Caco-2 (cell line): ENCODE measurements around the gene NRCAM. TPM values are rescaled to one million over a fixed set of nuclear protein-coding genes. Genes with fewer than 3 reads are reported as not detected.

Source experiments
- BruUV-seq: library from RNA; stranded (reverse); fragments of 400-500 nt; replicated peaks from 2 replicates; lab custom pipeline; 2021; lab: Mats Ljungman, UMichigan
- CTCF ChIA-PET: fragments of 300-600 bp; sonication (Branson Sonifier 250); formaldehyde crosslinking; loops from one replicate; lab custom pipeline; 2022; ENCODE audit warnings: antibody characterized with exemption; lab: Charles Lee
- POLR2A ChIA-PET: fragments of 300-600 bp; sonication (Branson Sonifier 250); formaldehyde crosslinking; loops from one replicate; lab custom pipeline; 2022; ENCODE audit warnings: antibody characterized with exemption; lab: Charles Lee
- DNase-seq, 2 experiments: peaks; one replicate each; pipeline versions ENCODE4 v3.0.0 to v3.0.0-alpha.2; 2020 to 2022
- H3K27me3 ChIP-seq: replicated peaks from 2 replicates; pipeline ENCODE4 v1.6.0; 2011; ENCODE audit warnings: low read length; ENCODE audit not compliant: control insufficient read depth, insufficient read depth
- H3K36me3 ChIP-seq: 2 replicates; pipeline ENCODE4 v1.5.1; 2011; ENCODE audit warnings: low read length; ENCODE audit not compliant: control insufficient read depth, insufficient read depth
- H3K4me1 ChIP-seq: fragments of 250-450 bp; sonication (Bioruptor Pico); 2 replicates; pipeline ENCODE4 v1.5.1; 2020; ENCODE audit warnings: mild to moderate bottlenecking
- H3K4me3 ChIP-seq: 2 replicates; pipeline ENCODE4 v1.5.1; 2011; ENCODE audit warnings: low read depth, mild to moderate bottlenecking, control low read depth, low read length
- H3K9me3 ChIP-seq: fragments of 250-450 bp; sonication (Bioruptor Pico); 2 replicates; pipeline ENCODE4 v1.5.1; 2020; ENCODE audit warnings: mild to moderate bottlenecking, moderate library complexity
- H3K27ac Mint-ChIP-seq: one replicate; pipeline ENCODE4 v1.8.0; 2022; ENCODE audit warnings: mixed read lengths; ENCODE audit not compliant: unreplicated experiment
- H3K27me3 Mint-ChIP-seq: one replicate; pipeline ENCODE4 v1.8.0; 2022; ENCODE audit warnings: mixed read lengths; ENCODE audit not compliant: insufficient read depth, unreplicated experiment
- H3K36me3 Mint-ChIP-seq: one replicate; pipeline ENCODE4 v1.8.0; 2022; ENCODE audit warnings: mild to moderate bottlenecking, mixed read lengths; ENCODE audit not compliant: insufficient read depth, unreplicated experiment
- H3K4me1 Mint-ChIP-seq: one replicate; pipeline ENCODE4 v1.8.0; 2022; ENCODE audit warnings: low read depth, mixed read lengths; ENCODE audit not compliant: unreplicated experiment
- H3K4me3 Mint-ChIP-seq: one replicate; pipeline ENCODE4 v1.8.0; 2022; ENCODE audit warnings: mild to moderate bottlenecking, moderate library complexity, mixed read lengths; ENCODE audit not compliant: unreplicated experiment
- H3K9me3 Mint-ChIP-seq: one replicate; pipeline ENCODE4 v1.8.0; 2022; ENCODE audit warnings: mixed read lengths; ENCODE audit not compliant: unreplicated experiment
- CTCF ChIP-seq, 2 experiments: fragments of 200-600 bp in 1 of 2; IDR thresholded peaks; 1 replicate in 1 of 2; 2 replicates in 1 of 2; pipeline versions ENCODE4 v1.5.1 to v1.8.0; 2011 to 2022; ENCODE audit warnings: antibody characterized with exemption in 1 of 2, control low read depth in 1 of 2, inconsistent platforms in 1 of 2, low read depth in 1 of 2, low read length in 1 of 2, mild to moderate bottlenecking in 1 of 2, moderate library complexity in 1 of 2; ENCODE audit not compliant: insufficient read depth in 1 of 2, severe bottlenecking in 1 of 2, unreplicated experiment in 1 of 2
- intact Hi-C: fragments of 100-400 bp; cut with micrococcal nuclease; formaldehyde crosslinking; loops from one replicate; pipeline ENCODE4 v1.10.0; 2022; ENCODE audit not compliant: unreplicated experiment
- total RNA-seq: library from RNA; stranded (reverse); gene quantifications from 2 replicates; pipeline ENCODE4 v1.2.3, GENCODE V29; 2022

Gene NRCAM
- total RNA-seq, 1 experiment from 2014 or later = 96.2 TPM

- ChIA-PET CTCF (no interaction called here), POLR2A (no interaction called here)
- no TSS peak for BruUV-seq
- Mint-ChIP-seq H3K9me3 (no peaks in the 10 kb centered on the region), H3K27ac (no peak overlapping the region), H3K27me3 (no peaks in the 10 kb centered on the region), H3K4me3 (no peak overlapping the region), H3K36me3 (no peaks in the 10 kb centered on the region), H3K4me1 (peaks cover 6% of the 10 kb centered on the region)
- Histone ChIP-seq H3K36me3 (no peaks in the 10 kb centered on the region), H3K27me3 (no peaks in the 10 kb centered on the region), H3K4me1 (no peaks in the 10 kb centered on the region), H3K4me3 (no peak overlapping the region), H3K9me3 (no peaks in the 10 kb centered on the region)
- DNase-seq = no peak
- TF ChIP-seq CTCF (IDR thresholded peaks at IDR 0.05; ENCODE audit: insufficient read depth in 1 of 2, low read depth in 1 of 2, low read length in 1 of 2, severe bottlenecking in 1 of 2, unreplicated experiment in 1 of 2) = no peak
- intact Hi-C loops = no loop called here
These were observed 190.2 kb downstream of the NRCAM start for GRCh38 chr7:108266035-108266434.

- Histone ChIP-seq H3K4me1 (no peaks in the 10 kb centered on the region), H3K9me3 (no peaks in the 10 kb centered on the region), H3K27me3 (no peaks in the 10 kb centered on the region), H3K4me3 (no peak overlapping the region), H3K36me3 (no peaks in the 10 kb centered on the region)
- no peak overlapping the region for H3K4me3 Mint-ChIP-seq
- DNase-seq = no peak
- no TSS peak for BruUV-seq
- H3K36me3 Mint-ChIP-seq = no peaks in the 10 kb centered on the region
- peaks cover 6% of the 10 kb centered on the region for H3K4me1 Mint-ChIP-seq
- H3K27ac Mint-ChIP-seq = no peak overlapping the region
- ChIA-PET CTCF (no interaction called here), POLR2A (no interaction called here)
- H3K9me3 Mint-ChIP-seq = no peaks in the 10 kb centered on the region
- no peak for TF ChIP-seq CTCF (IDR thresholded peaks at IDR 0.05; ENCODE audit: insufficient read depth in 1 of 2, low read depth in 1 of 2, low read length in 1 of 2, severe bottlenecking in 1 of 2, unreplicated experiment in 1 of 2)
- no peaks in the 10 kb centered on the region for H3K27me3 Mint-ChIP-seq
- intact Hi-C loops = no loop called here
These were observed 191.2 kb downstream of the NRCAM start for GRCh38 chr7:108265007-108265406.

GRCh38 chr7:108263425-108263824, 192.8 kb downstream of the NRCAM start:
- Mint-ChIP-seq H3K4me1 (peaks cover 6% of the 10 kb centered on the region), H3K36me3 (peaks cover under 1% of the 10 kb centered on the region), H3K27ac (no peak overlapping the region), H3K4me3 (no peak overlapping the region), H3K27me3 (no peaks in the 10 kb centered on the region), H3K9me3 (no peaks in the 10 kb centered on the region)
- intact Hi-C loops = no loop called here
- no peak for TF ChIP-seq CTCF (IDR thresholded peaks at IDR 0.05; ENCODE audit: insufficient read depth in 1 of 2, low read depth in 1 of 2, low read length in 1 of 2, severe bottlenecking in 1 of 2, unreplicated experiment in 1 of 2)
- Histone ChIP-seq H3K9me3 (no peaks in the 10 kb centered on the region), H3K36me3 (no peaks in the 10 kb centered on the region), H3K4me3 (no peak overlapping the region), H3K27me3 (no peaks in the 10 kb centered on the region), H3K4me1 (no peaks in the 10 kb centered on the region)
- DNase-seq = no peak
- no TSS peak for BruUV-seq
- CTCF ChIA-PET = no interaction called here
- POLR2A ChIA-PET = no interaction called here
